ENCODE measurements around the gene CBFB. TPM values are rescaled to one million over a fixed set of nuclear protein-coding genes. Genes with fewer than 3 reads are reported as not detected.

The CBFB gene
- total and polyA plus RNA-seq, 9 of the 15 experiments (the other 6 are each of a cell fraction or from before 2014, with no cell fraction given): 22.0 to 112 (median 66.5) TPM

DNA sequence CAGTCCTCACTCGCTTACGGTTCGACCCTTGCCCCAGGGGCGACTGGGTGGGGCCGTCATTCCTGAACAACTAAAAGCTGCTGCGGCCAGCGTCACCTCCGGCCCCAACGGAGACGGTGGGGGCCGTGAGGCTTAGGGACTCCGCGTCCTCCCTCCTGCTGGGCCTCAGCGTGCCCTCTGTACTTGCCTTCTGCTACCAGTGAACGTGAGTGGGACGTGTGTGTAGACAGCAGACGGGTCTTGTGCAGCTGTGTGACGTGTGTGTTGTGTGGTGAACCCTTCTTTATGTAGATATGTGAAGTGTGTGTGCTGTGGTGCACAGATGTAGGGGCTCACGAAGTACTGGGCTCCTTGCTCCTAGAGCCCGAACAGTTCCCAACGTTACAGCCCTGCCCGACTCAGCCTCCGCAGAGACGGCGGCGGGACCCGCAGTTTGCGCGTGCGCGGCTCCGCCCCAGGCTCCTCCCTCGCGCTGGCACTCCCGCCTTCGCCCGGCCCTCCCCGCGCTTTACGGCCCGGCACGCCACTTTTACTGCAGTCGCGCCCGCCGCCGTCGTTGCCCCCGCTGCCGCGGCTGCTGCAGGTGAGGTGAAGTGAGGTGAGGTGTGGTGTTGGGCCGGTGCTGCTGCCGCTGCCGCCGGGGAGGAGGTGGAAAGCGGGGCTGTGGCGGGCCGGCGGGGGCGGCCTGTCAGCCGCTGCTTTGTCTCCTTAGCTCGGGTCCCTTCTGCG lies 80.6 kb downstream of the CBFB start, which contains the start of gene PHAF1 (continued):
- TF ChIP-seq ZBTB40 (IDR thresholded peaks at IDR 0.05) (peak; percentile 34; the same call in 1 of the 2 replicates), ZBTB40 (CRISPR knock-in tag; IDR thresholded peaks at IDR 0.05) (no peak), SNAPC5 (CRISPR knock-in tag; IDR thresholded peaks at IDR 0.05) (no peak), ADNP (tag; IDR thresholded peaks at IDR 0.05) (no peak), TBL1XR1 (IDR thresholded peaks at IDR 0.05; ENCODE audit: low read length in 2 of 2) (no peak), PHF8 (IDR thresholded peaks at IDR 0.05; ENCODE audit: borderline replicate concordance, low read length) (peak; percentile 94; the same call in 1 of the 2 replicates), BRF2 (IDR thresholded peaks at IDR 0.05; ENCODE audit: borderline replicate concordance, insufficient read depth, insufficient read length) (no peak), MTA3 (IDR thresholded peaks at IDR 0.05; ENCODE audit: borderline replicate concordance) (peak; percentile 53; the same call in 1 of the 2 replicates), ESRRA (IDR thresholded peaks at IDR 0.05; ENCODE audit: borderline replicate concordance, low read depth) (peak; percentile 16; the same call in 1 of the 2 replicates)
